T1000 (cell line): ENCODE results near the gene ALDH7A1.
"Not testable (repeated sequence)": the region's sequence is repeated elsewhere in the genome, so short reads cannot be mapped to it uniquely, and the experiment has no call there.

Experiments used
- DNase-seq: peaks from one replicate; lab custom pipeline; 2025; ENCODE audit warnings: mixed read lengths; lab: John Stamatoyannopoulos, UW

The ALDH7A1 gene

GRCh38 chr5:126535856-126536545 is 59.0 kb downstream of the ALDH7A1 start:
- DNase-seq: no peak

GRCh38 chr5:126534553-126534952 is 60.5 kb downstream of the ALDH7A1 start:
- DNase-seq: no peak

- DNase-seq: no peak
These were observed 63.4 kb downstream of the ALDH7A1 start for GRCh38 chr5:126531543-126532120.

GRCh38 chr5:126527892-126528291 is 67.1 kb downstream of the ALDH7A1 start:
- no peak for DNase-seq

GRCh38 chr5:126527158-126527557 is 67.9 kb downstream of the ALDH7A1 start:
- DNase-seq: no peak

- DNase-seq: no peak
These were observed 68.5 kb downstream of the ALDH7A1 start for GRCh38 chr5:126526493-126526892.

GRCh38 chr5:126525630-126526245 is 69.3 kb downstream of the ALDH7A1 start:
- DNase-seq: no peak

- DNase-seq: no peak
These were observed 71.1 kb downstream of the ALDH7A1 start for GRCh38 chr5:126523818-126524510.

GRCh38 chr5:126521130-126521529 is 73.9 kb downstream of the ALDH7A1 start:
- no peak for DNase-seq

GRCh38 chr5:126520593-126520953 is 74.4 kb downstream of the ALDH7A1 start:
- no peak for DNase-seq

GRCh38 chr5:126519637-126520592 is 75.1 kb downstream of the ALDH7A1 start:
- DNase-seq: no peak

GRCh38 chr5:126519223-126519622 is 75.8 kb downstream of the ALDH7A1 start:
- DNase-seq: not testable (repeated sequence)

GRCh38 chr5:126516852-126517251 is 78.2 kb downstream of the ALDH7A1 start:
- DNase-seq: no peak

- DNase-seq: peak; percentile 14
These were observed 78.9 kb downstream of the ALDH7A1 start for GRCh38 chr5:126516133-126516532.

GRCh38 chr5:126515337-126515736 is 79.7 kb downstream of the ALDH7A1 start:
- DNase-seq: no peak

- DNase-seq: no peak
These were observed 80.4 kb downstream of the ALDH7A1 start for GRCh38 chr5:126514558-126515141.

- DNase-seq: no peak
These were observed 80.9 kb downstream of the ALDH7A1 start for GRCh38 chr5:126514131-126514557.

GRCh38 chr5:126513703-126514102 is 81.3 kb downstream of the ALDH7A1 start:
- no peak for DNase-seq

GRCh38 chr5:126513302-126513701 is 81.7 kb downstream of the ALDH7A1 start:
- DNase-seq: no peak

- DNase-seq: no peak
These were observed 82.6 kb downstream of the ALDH7A1 start for GRCh38 chr5:126512451-126512850.

- no peak for DNase-seq
These were observed 83.1 kb downstream of the ALDH7A1 start for GRCh38 chr5:126511961-126512360.
